ENCODE data around the gene DUSP16.
"Not testable (repeated sequence)": the region's sequence is repeated elsewhere in the genome, so short reads cannot be mapped to it uniquely, and the experiment has no call there.

DUSP16 gene

DNA sequence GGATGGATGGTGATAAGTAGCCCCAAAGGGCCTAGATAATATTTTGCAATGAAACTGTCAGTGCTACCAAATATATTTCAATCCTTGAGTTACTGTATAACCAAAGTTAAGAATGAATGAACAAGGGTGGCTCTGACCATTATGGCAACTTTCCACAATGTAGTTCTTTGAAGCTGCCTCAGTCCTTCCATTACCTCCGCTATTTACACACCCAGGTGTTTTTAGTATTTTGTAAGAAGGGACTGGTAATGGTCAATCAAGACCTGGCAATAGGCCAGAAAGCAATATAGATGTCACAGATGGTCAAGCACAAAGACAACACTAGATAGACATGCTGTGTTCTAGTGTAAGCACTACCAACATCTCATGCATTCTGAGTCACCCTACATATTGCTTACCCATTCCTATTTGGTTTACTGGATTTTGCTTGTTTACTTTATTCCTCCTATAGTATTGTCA lies 16.3 kb downstream of the DUSP16 start:
- DNase-seq (ENCODE audit: low read depth in 2 of 2): no peak

DNA sequence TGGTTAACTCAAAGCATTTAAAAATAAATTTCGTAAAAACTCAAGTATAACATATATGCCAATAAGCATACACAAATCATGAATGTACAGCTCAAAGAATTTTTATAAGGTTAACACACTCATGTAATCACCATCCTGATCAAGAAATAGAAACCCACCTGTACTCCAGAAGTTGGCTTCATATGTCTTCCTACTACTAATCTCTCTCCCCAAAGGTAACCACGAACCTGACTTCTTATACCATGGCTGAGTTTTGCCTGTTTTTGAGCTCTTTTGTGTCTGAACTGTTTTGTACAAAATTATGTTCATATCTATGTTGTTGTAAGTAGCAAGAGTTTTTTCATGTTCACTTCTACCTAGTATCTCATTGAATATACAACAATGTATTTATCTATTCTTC lies 18.7 kb downstream of the DUSP16 start:
- DNase-seq (ENCODE audit: low read depth in 2 of 2): no peak

DNA sequence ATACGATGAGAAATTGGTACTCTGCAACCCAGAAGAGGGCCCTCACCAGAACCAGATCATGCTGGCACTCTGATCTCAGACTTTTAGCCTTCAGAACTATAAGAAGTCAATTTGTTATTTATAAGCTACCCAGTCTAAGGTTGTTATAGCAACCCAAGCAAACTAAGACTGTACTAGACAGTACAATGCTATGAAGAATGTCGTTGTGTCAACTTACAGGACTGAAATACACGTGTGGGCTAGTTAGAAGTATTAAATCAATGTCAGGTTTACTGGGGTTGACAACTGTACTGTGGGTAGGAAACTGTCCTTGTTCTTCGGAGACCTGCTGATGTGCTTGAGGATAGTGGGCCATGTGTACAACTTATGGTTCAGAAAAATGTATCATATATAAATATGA lies 19.7 kb downstream of the DUSP16 start:
- no peak for DNase-seq (ENCODE audit: low read depth in 2 of 2)

DNA sequence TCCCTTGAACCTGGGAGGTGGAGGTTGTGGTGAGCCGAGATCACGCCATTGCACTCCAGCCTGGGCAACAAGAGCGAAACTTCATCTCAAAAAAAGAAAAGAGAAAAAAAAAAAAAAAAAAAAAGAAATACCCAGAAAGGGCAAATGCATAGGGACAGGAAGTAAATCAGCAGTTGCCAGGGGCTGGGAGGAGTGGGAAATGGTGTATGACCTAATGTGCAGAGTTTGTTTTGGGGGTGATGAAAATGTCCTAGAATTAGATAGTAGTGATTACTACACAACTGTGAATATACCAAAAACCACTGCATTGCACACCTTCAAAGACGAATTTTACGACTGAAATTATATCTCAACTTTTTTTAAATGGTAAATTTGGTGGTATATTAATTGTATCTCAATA lies 20.4 kb downstream of the DUSP16 start:
- DNase-seq (ENCODE audit: low read depth in 2 of 2): no peak

DNA sequence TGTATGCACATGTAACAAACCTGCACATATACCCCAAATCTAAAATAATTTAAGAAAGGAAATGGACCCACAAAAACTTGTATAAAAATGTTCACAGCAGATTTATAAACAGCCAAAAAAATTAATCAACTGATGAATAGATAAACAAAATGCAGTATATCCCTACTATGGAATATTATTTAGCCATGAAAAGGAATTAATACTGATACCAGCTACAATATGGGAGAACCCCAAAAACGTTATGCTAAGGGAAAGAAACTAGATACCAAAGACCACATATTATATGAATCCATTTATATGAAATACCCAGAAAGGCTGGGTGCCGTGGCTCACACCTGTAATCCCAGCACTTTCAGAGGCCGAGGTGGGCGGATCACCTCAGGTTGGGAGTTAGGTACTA lies 20.9 kb downstream of the DUSP16 start:
- no peak for DNase-seq (ENCODE audit: low read depth in 2 of 2)

DNA sequence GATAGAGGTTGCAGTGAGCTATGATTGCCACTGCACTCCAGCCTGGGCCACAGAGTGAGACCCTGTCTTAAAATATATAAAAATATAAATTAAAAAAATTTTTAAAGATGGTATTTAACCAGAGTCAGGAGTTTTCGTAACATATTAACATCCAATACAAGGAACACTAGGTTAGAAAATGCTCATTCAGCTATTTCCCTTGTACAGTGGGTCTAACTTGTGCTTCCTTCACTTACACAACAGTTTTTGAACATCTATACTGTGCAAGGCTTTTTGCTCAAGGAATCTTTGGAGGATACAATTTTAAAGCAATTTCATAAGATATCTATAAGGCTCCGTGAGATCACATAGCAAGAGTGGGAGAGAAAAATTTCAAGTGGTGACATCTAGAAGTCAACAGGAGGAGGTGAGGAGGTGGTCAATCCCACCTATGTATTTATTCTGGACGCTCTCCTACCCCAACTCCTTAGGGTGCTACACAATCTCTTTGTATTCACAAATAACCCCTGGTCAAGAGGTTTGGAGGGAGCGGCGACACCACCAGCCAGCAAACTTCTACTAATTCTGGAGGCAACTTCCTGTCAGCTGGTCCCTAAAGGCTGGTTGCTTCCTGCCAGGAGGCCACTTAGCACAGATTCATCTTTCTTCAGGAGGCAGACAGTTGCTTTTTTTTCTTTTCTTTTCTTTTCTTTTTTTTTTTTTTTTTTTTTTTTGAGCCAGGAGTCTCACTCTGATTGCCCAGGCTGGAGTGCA lies 22.2 kb downstream of the DUSP16 start:
- no peak for DNase-seq (ENCODE audit: low read depth in 2 of 2)

DNA sequence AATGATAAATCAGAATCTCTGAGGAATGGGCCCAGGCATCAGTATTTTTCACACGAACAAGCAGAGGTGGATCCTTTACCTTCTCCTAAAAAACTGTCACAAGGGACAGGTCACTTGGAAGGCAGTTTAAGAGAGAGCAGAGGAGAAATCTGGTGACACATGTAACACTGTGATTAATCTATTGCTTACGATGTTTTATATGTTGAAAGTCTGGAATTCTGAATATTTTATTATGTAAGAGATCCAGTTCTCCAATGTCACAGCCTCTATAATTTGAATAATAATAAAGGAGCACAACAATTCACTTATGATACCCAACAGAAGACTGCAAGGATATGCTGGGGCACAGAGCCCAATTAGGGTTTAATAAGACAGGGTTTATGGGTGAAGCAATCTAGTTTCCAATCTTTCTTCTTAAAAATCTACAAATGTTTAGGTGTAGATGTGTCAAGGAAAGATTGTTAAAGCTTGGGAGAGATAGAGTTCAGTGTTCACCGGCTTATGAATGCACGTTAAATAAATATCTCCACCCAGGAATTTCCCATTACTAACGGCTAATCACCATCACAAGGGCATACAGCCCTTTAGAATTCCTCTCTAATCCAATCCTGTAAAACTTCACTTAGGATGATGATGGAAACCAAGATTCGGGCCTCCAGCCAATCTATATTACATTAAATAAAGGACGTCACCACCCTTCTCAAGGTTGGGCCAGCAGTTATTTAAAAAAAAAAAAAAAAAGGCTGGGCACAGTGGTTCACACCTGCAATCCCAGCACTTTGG lies 23.4 kb downstream of the DUSP16 start:
- DNase-seq (ENCODE audit: low read depth in 2 of 2): no peak

DNA sequence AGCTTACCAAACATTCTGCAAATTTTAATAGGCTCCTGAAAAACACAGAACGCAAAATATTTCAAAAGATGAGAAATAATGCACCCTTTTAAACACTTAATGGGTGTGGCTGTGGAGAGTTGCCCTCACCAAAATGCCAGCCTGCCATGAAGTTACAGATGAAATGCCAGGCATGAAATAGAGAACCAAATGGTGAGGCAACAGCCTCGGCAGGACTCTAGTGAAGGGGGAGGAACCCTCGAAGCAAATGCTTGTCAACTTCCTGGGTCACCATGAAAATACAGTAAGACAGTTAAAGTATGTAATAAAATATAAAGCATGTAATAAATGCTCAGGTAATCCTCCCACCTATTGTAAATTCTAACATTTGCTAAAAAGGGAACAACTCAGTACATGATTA lies 24.1 kb downstream of the DUSP16 start:
- no peak for DNase-seq (ENCODE audit: low read depth in 2 of 2)

DNA sequence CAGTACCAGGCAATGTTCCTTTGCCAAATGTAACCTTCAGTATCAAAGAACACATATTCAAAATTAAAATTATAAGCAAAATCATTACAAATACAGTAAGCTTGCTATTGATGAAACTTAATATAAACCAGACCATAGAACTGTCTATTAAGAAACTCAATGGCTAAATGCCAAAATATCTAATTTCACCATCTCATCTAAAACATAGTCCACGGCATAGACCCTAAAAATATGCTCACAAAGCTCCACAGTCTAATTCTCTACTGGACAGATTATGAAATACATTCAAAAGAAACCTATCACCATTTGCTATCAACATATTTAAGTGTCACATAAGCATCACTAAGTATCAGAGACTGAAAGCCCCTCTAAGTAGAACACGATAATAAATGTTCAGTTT lies 25.2 kb downstream of the DUSP16 start:
- no peak for DNase-seq (ENCODE audit: low read depth in 2 of 2)

DNA sequence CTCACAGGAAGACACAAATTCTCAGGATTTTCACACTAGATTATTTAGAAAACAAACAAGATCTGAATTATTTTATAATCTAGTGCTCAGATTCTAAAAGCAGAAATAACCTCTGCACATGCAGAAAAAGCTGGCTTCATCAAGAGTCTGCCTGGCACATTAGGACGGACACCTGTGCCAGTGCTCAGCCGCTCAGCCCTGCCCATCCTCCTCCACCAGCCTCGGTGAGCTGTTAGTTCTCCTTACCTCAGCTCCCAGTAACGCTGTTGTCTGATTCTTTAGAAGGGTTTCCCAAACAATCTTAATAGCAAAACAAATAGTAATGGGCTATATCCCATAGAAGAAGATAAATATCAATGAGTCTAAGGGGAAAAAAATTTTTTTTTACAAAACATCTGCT lies 27.7 kb downstream of the DUSP16 start:
- no peak for DNase-seq (ENCODE audit: low read depth in 2 of 2)

DNA sequence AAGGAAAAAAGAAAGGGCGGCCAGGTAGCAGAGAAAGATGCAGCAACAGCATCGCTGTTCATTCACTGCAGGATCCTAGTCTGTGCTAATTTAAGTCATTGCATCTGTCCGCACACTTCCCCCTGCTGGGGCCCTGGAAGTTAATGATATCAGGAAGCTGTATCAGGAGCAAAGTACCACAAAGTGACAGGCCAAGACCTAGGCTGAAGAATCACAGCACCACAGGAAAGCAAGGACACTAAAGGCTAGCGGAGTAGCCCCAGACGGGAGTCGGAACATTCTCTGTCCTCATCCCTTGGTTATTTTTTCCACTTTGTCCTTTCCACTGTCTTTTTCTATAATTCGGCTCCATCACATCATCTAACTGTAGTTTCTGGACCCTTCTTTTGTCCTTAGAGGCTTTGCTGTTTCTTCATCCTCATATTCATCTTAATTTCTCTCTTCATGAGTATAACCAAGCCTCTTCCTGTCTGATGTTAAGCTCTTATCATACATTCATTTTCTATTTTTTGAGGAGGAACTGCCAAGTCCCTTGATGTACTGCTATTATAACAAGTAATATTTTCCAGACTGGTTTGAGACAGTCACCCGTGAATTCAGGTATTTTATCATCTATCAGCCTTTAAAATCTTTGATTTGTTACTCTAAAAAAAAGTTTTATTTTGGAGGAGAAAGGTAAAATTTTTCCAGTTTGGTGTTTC lies 28.3 kb downstream of the DUSP16 start:
- DNase-seq (ENCODE audit: low read depth in 2 of 2): no peak

DNA sequence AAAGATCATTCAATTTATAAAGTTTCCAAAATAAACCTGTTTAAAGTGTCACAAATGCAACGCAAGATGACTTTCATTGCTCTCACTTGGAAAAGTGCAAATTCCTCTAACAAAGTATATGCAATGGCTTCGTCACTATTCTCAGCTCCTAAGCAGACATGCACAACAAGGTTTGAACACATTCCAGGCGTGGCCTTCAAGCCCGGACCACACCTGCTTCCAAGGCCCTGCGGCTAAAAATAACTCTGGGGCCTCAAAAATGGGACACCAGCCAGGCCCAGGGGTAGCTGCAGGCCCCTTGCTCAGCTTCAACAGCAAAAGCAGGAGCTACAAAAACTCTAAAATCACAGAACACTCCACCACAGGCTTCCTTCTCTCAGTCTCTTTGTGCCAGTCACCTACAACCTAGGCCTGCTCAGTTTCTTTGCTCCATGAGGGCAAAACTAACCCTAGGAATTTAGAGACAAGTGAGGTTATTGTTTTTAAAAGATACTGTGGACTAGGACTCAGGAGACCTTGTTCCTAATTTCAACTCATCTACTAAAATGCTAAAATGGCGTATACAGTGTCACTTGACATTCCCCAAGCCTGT lies 29.3 kb downstream of the DUSP16 start:
- DNase-seq (ENCODE audit: low read depth in 2 of 2): no peak

DNA sequence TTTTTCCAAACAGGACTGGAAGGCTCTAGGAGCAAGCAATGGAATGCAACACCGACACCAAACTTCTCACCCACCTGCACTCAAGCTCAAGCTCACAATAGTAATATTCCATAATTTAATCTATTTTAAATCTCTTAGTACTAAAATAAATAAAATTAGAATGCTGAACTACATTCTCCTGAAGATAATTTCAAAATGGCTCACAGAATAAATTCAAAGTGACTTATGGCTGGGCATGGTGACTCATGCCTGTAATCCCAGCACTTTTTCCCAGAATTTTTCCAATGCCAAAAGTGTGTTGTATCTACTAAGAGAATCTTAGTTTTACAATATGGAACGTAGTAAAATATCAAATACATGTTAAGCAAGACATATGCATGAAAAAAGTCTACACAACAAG lies 31.5 kb downstream of the DUSP16 start:
- no peak for DNase-seq (ENCODE audit: low read depth in 2 of 2)

DNA sequence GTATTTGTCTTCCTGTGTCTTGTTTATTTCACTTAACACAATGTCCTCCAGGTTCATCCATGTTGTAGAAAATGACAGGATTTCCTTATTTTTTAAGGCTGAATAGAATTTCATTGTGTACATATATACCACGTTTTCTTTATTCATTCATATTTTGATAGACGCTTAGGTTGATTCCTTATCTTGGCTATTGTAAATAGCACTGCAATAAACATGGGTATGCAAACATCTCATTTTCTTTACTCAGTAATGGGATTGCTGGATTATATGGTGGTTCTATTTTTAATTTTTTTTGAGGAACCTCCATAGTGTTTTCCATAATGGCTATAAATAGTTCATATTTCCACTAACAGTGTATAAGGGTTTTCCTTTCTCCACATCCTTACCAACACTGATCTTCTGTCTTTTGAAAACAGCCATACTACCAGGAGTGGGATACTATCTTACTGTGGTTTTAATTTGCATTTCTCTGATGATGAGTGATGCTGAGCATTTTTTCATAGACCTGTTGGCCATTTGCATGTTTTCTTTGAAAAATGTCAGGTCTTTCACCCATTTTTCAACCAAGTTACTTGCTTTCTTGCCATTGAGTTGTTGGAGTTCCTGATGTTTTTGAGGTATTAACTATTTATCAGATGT lies 32.8 kb downstream of the DUSP16 start:
- DNase-seq (ENCODE audit: low read depth in 2 of 2): no peak

DNA sequence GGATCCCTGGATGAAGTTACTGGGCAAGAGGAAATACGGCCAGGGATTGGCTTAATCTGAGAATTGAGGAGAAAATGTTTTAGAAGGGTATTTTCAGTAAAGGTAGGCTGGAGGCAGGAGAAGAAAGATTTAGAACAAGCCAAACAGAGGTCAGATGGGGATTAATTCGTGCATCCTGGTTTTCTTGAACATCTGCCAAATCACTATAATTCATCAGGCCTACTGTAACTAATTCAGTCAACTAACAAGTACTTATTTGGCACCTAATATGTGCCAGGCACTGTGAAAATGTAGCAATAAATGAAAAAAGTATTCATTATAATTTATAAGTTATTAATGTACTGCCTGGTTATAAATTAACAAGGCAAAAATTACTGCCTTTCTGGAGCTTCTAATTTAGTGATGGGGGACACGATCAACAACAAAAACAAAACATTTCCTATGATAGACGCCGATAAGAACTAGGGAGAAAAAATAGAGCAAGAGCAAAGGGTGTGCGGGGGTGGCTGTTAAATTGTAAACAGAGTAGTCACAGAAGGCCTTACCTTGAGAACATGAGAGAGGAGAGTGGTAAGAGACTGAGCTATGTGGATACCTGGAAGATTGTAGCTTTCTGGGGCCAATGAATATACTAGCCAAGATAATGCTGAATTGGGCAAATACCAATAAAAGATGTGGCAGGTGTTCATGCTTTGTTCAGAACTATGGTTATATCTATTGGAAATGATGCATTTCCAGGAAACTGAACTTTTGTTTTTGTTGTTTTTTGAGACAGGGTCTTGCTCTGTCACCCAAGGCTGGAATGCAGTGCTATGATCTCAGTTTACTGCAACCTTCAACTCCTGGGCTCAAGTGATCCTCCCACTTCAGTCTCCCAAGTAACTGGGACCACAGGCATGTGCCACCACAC lies 34.0 kb downstream of the DUSP16 start:
- no peak for DNase-seq (ENCODE audit: low read depth in 2 of 2)

DNA sequence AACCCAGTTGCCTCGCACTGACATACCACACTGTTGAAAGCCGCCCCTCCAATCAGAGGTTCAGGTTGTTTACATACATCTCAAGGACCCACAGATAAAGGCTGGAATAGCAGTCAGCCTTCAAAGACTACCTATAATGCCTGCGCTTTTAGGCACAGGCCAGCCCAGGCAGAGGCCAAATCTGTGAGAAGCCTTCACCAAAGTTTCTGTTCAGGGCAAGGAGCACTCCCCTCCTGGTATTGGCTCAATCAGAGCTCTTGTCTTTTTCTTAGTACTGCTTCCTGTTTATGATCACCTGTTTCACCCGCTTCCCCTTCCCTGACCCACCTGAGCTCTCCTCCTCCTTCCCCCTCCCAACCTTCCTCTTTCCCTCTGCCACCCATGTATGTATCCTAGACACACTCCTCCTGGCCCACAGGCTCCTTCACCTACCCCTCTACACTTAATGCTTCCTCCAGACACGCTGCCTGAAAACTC lies 34.8 kb downstream of the DUSP16 start:
- no peak for DNase-seq (ENCODE audit: low read depth in 2 of 2)

DNA sequence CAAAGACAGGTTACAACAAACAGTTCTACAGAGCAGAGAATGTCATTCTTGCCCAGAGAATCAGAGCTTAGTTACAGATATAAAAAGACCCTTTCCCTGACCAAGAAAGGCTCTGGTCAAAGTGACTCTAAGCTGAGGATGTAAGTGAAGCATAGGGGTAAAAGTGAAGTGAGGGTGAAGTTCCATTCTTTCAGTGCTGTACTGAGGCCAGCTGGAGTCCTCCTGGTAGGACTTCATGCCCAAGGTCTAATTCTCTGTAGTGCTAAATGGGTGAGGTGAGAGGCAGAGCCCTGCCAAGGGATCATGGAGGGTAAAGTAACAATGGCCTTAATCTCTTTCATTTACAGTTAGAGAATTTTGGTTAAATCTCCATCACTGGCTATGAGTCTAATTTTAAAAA lies 38.5 kb downstream of the DUSP16 start:
- DNase-seq (ENCODE audit: low read depth in 2 of 2): no peak

DNA sequence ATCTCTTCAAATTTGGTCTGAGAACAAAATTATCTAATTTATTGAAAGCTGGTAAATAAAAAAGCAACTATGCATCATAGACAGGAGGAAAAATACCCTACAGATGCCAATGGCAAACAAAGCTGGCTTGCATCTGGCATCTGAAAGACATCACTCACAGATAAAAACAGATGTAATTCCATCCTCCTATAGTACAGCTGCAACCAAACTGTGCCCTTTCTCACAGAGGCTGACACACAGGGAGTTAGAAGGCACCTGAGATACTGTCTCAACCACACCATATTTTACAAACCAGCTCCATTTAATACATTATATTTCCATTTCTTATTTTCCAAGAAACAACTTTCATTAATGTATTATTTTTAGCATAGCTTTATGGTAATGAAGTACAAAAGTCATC lies 39.4 kb downstream of the DUSP16 start:
- no peak for DNase-seq (ENCODE audit: low read depth in 2 of 2)

DNA sequence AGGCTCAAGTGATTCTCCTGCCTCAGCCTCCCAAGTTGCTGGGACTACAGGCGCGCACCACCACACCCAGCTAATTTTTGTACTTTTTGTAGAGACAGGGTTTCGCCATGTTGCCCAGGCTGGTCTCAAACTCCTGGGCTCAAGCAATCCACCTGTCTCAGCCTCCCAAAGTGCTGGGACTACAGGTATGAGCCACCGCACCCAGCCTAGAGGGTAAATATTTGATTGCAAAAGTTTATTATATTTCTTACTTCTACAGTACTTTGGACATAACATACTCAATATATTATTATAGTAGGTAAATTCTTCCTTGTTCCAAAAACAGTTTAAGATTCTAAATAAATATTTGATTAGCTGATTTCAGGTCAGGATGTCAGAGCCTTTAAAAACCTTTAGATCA lies 40.0 kb downstream of the DUSP16 start:
- DNase-seq (ENCODE audit: low read depth in 2 of 2): not testable (repeated sequence)

DNA sequence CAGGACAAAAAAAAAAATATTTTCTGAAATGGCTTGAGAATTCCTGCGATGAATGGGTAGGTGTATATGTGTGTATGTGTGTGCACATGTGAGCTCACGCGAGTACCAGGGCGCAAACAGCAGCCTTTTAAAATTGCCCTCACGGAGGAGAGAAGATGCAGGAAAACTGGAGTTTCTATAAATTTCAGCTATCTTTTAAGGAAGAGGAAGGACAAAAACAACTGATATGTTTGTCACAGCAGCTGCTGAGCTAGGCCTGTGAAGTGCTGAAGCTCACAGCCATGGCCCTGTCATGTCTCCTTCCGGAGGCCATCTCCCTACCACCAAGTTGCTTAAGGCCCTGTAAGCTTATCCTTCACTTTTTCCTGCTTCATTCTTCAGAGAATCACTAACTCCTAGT lies 40.8 kb downstream of the DUSP16 start:
- DNase-seq (ENCODE audit: low read depth in 2 of 2): no peak

DNA sequence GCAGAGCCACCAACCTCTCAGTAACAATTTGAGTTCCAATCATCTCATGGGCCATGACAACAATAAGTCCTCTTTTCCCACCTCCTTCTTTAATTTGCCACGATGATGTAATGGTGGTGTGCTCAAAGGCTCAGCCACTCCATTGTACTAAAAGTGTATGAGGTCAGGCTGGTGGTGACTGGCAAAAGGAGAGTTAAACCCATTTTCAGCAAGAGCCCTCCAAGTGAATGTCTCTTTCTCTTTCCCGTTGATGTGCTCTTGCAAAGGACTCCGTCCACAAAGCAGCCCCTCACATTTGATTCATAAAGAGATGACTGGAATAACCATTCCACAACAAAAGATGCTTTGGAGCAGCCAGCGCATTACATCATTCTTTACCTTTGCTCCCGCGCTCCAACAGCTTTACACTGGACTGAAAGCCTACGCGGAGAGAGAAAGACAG lies 41.6 kb downstream of the DUSP16 start:
- no peak for DNase-seq (ENCODE audit: low read depth in 2 of 2)

Measured in stimulated activated CD8-positive, alpha-beta memory T cell treated with anti-CD3 and anti-CD28 coated beads, Interleukin-7, amount 100 ng/mL, for 4 hours (primary cell).